CD14-positive monocyte (primary cell): ENCODE measurements around the gene MYL4. TPM values are rescaled to one million over a fixed set of nuclear protein-coding genes. Genes with fewer than 3 reads are reported as not detected.

Experiments
- DNase-seq, 3 donors: peaks; one replicate each; pipeline ENCODE4 v3.0.0-alpha.2; 2011 to 2022
- H2AFZ ChIP-seq: 2 replicates; pipeline ENCODE4 v1.6.0; 2012; ENCODE audit warnings: mild to moderate bottlenecking, low read depth, low read length, inconsistent platforms; ENCODE audit not compliant: insufficient read depth, poor library complexity, severe bottlenecking
- H3K27ac ChIP-seq, 2 donors: 1 replicate in 1 of 2; 2 replicates in 1 of 2; pipeline ENCODE4 v1.5.1; 2012 to 2013; ENCODE audit warnings: low read length in 2 of 2, control low read depth in 1 of 2, inconsistent platforms in 1 of 2, low read depth in 1 of 2, mild to moderate bottlenecking in 1 of 2
- H3K27me3 ChIP-seq, 2 donors: one replicate each; pipeline versions ENCODE4 v1.6.0 to v1.6.1; 2011 to 2013; ENCODE audit warnings: low read length in 2 of 2; ENCODE audit not compliant: control insufficient read depth in 2 of 2, insufficient read depth in 2 of 2
- H3K36me3 ChIP-seq, 2 donors: replicated peaks in 1 of 2; 1 replicate in 1 of 2; 2 replicates in 1 of 2; pipeline versions ENCODE4 v1.5.1 to v1.6.1; 2012 to 2013; ENCODE audit warnings: low read length in 2 of 2, control low read depth in 1 of 2, inconsistent platforms in 1 of 2, mild to moderate bottlenecking in 1 of 2; ENCODE audit not compliant: insufficient read depth in 2 of 2, control insufficient read depth in 1 of 2
- H3K4me1 ChIP-seq, 2 donors: 1 replicate in 1 of 2; 2 replicates in 1 of 2; pipeline versions ENCODE4 v1.5.1 to v1.6.1; 2012 to 2013; ENCODE audit warnings: low read length in 2 of 2, control low read depth in 1 of 2, inconsistent platforms in 1 of 2, mild to moderate bottlenecking in 1 of 2, moderate library complexity in 1 of 2; ENCODE audit not compliant: insufficient read depth in 2 of 2, control insufficient read depth in 1 of 2
- H3K4me2 ChIP-seq: replicated peaks from 2 replicates; pipeline ENCODE3; 2012; ENCODE audit warnings: low read length, moderate library complexity, mild to moderate bottlenecking; ENCODE audit not compliant: poor library complexity, severe bottlenecking; ENCODE audit errors: extremely low read depth
- H3K4me3 ChIP-seq, 3 experiments: fragments of 200-600 bp in 1 of 3; sonication (generic) in 1 of 3; replicated peaks in 1 of 3; 1 replicate in 2 of 3; 2 replicates in 1 of 3; pipeline ENCODE4 v1.5.1; 2011 to 2013; ENCODE audit warnings: low read length in 3 of 3, mild to moderate bottlenecking in 3 of 3, control low read depth in 2 of 3, low read depth in 2 of 3, inconsistent platforms in 1 of 3, moderate library complexity in 1 of 3
- H3K79me2 ChIP-seq: 2 replicates; pipeline ENCODE4 v1.6.0; 2012; ENCODE audit warnings: mild to moderate bottlenecking, control low read depth, inconsistent platforms, low read length, moderate library complexity; ENCODE audit not compliant: insufficient read depth
- H3K9ac ChIP-seq: 2 replicates; pipeline ENCODE4 v1.6.0; 2017; ENCODE audit warnings: low read length, mild to moderate bottlenecking; ENCODE audit not compliant: insufficient read depth, poor library complexity, severe bottlenecking
- H3K9me3 ChIP-seq, 2 donors: replicated peaks in 1 of 2; 1 replicate in 1 of 2; 2 replicates in 1 of 2; pipeline versions ENCODE4 v1.5.1 to v1.6.1; 2012 to 2013; ENCODE audit warnings: low read length in 2 of 2, control low read depth in 1 of 2; ENCODE audit not compliant: control insufficient read depth in 1 of 2, insufficient read depth in 1 of 2
- H4K20me1 ChIP-seq: 2 replicates; pipeline ENCODE4 v1.6.0; 2012; ENCODE audit warnings: mild to moderate bottlenecking, low read length, control low read depth, moderate library complexity; ENCODE audit not compliant: insufficient read depth
- H3K27ac Mint-ChIP-seq, 7 donors: one replicate each; pipeline ENCODE4 v1.8.0; 2020; ENCODE audit warnings: mild to moderate bottlenecking in 7 of 7, mixed read lengths in 7 of 7, moderate library complexity in 6 of 7, inconsistent platforms in 2 of 7
- H3K27me3 Mint-ChIP-seq, 3 donors: one replicate each; pipeline ENCODE4 v1.8.0; 2021 to 2022; ENCODE audit warnings: low read depth in 3 of 3, mild to moderate bottlenecking in 3 of 3, mixed read lengths in 3 of 3, moderate library complexity in 3 of 3, inconsistent platforms in 1 of 3
- H3K36me3 Mint-ChIP-seq, 2 donors: one replicate each; pipeline ENCODE4 v1.8.0; 2020; ENCODE audit warnings: mixed read lengths in 2 of 2, inconsistent platforms in 1 of 2, mild to moderate bottlenecking in 1 of 2
- H3K4me1 Mint-ChIP-seq: one replicate; pipeline ENCODE4 v1.8.0; 2020; ENCODE audit warnings: mild to moderate bottlenecking, mixed read lengths
- H3K4me3 Mint-ChIP-seq, 2 donors: one replicate each; pipeline ENCODE4 v1.8.0; 2020; ENCODE audit warnings: mild to moderate bottlenecking in 2 of 2, mixed read lengths in 2 of 2, moderate library complexity in 1 of 2
- H3K9me3 Mint-ChIP-seq, 7 donors: one replicate each; pipeline ENCODE4 v1.8.0; 2020 to 2022; ENCODE audit warnings: mixed read lengths in 7 of 7, mild to moderate bottlenecking in 6 of 7, moderate library complexity in 6 of 7, inconsistent platforms in 2 of 7
- WGBS: methylation state at CpG from one replicate; pipeline ENCODE4 v1.1.5; 2013; ENCODE audit warnings: missing lambda C conversion rate; ENCODE audit not compliant: insufficient coverage; 5-methylcytosine and 5-hydroxymethylcytosine counted together
- intact Hi-C, 2 donors: fragments of 100-400 bp; cut with micrococcal nuclease; formaldehyde crosslinking; loops; one replicate each; pipeline versions ENCODE4 v1.15.0 to v1.15.1; 2023
- polyA plus RNA-seq, 3 donors: library from polyadenylated mRNA; depleted of rRNA in 1 of 3; unstranded in 2 of 3; stranded (reverse) in 1 of 3; fragments of 300-500 nt in 2 of 3; fragments of >200 nt in 1 of 3; fragmentation: Illumina TruSeq in 2 of 3; gene quantifications; 1 replicate in 2 of 3; 2 replicates in 1 of 3; pipeline ENCODE4 v1.2.3, GENCODE V29; 2012 to 2021
- small RNA-seq: library from RNA; depleted of rRNA; stranded (forward); fragments of <200 nt; gene quantifications from one replicate; pipeline ENCODE3, GENCODE V24; 2012; ENCODE audit warnings: low read depth; ENCODE audit not compliant: insufficient read length
- TF ChIP-seq, protein P1 (sequence below): fragments of 200-600 bp; IDR thresholded peaks from one replicate; pipeline ENCODE4 v1.8.0; 2022; ENCODE audit warnings: antibody characterized with exemption, mild to moderate bottlenecking

The MYL4 gene
- polyA plus RNA-seq, 3 donors = 0.43 TPM; not detected in 2

GRCh38 chr17:47272491-47272890 is 63.3 kb downstream of the MYL4 start:
- DNase-seq = no peak
- TF ChIP-seq, protein P1, sequence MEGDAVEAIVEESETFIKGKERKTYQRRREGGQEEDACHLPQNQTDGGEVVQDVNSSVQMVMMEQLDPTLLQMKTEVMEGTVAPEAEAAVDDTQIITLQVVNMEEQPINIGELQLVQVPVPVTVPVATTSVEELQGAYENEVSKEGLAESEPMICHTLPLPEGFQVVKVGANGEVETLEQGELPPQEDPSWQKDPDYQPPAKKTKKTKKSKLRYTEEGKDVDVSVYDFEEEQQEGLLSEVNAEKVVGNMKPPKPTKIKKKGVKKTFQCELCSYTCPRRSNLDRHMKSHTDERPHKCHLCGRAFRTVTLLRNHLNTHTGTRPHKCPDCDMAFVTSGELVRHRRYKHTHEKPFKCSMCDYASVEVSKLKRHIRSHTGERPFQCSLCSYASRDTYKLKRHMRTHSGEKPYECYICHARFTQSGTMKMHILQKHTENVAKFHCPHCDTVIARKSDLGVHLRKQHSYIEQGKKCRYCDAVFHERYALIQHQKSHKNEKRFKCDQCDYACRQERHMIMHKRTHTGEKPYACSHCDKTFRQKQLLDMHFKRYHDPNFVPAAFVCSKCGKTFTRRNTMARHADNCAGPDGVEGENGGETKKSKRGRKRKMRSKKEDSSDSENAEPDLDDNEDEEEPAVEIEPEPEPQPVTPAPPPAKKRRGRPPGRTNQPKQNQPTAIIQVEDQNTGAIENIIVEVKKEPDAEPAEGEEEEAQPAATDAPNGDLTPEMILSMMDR = no peak
- Mint-ChIP-seq H3K4me1 (peaks cover 34% of the 10 kb centered on the region), H3K27ac (no peak overlapping the region), H3K27me3 (peaks cover 2 to 3% (median 3%) of the 10 kb centered on the region in 3 donors), H3K36me3 (peaks cover 0 to 3% of the 10 kb centered on the region in 2 donors), H3K9me3 (peaks cover 10 to 19% (median 15%) of the 10 kb centered on the region in 7 donors), H3K4me3 (no peak overlapping the region)
- Histone ChIP-seq H3K27ac (no peak overlapping the region), H3K36me3 (no peaks in the 10 kb centered on the region), H3K4me3 (no peak overlapping the region), H4K20me1 (no peaks in the 10 kb centered on the region), H3K27me3 (no peaks in the 10 kb centered on the region), H3K9me3 (peaks cover 12 to 20% of the 10 kb centered on the region in 2 donors), H3K79me2 (no peaks in the 10 kb centered on the region), H2AFZ (no peak overlapping the region), H3K9ac (no peak overlapping the region), H3K4me1 (peaks cover 27% of the 10 kb centered on the region in 2 donors), H3K4me2 (no peak overlapping the region)
- no CpG with 5 or more reads among the region's 1 CpG for WGBS
- intact Hi-C loops = no loop called here

DNA sequence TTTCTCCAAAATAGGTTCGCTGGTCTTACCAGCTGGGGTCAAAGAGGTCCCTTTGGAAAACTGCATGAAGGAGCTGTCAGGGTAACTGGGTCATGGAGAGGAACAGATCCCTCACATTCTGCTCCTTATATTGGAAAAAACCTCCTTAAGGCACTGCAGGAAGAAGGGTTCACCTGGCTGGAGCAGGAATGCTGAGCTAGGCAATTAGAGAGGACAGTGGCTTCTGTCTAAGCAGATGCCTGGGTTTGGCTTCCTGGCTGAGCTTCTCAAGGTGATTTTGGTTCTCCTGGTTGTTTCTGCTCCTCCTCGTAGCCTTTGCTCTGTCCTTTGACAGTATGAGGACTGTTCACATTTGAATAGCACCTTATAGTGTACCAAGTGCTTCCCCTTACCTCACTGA is 64.1 kb downstream of the MYL4 start:
- 80% methylated on average over 2 of the region's 2 CpGs for WGBS
- H3K4me2 ChIP-seq = no peak overlapping the region
- Mint-ChIP-seq H3K4me3 (no peak overlapping the region), H3K36me3 (no peaks in the 10 kb centered on the region), H3K4me1 (peaks cover 42% of the 10 kb centered on the region), H3K27me3 (peaks cover 2 to 3% (median 3%) of the 10 kb centered on the region in 3 donors), H3K27ac (no peak overlapping the region), H3K9me3 (peaks cover 8 to 15% (median 12%) of the 10 kb centered on the region in 7 donors)
- no peaks in the 10 kb centered on the region for H3K27me3 ChIP-seq
- peaks cover 34 to 35% of the 10 kb centered on the region in 2 donors for H3K4me1 ChIP-seq
- DNase-seq = no peak
- H2AFZ ChIP-seq = no peak overlapping the region
- H3K9me3 ChIP-seq = peaks cover 12 to 19% of the 10 kb centered on the region in 2 donors
- no peaks in the 10 kb centered on the region for H4K20me1 ChIP-seq
- no peaks in the 10 kb centered on the region for H3K79me2 ChIP-seq
- TF ChIP-seq, protein P1 = no peak
- no peak overlapping the region for H3K4me3 ChIP-seq
- H3K9ac ChIP-seq = no peak overlapping the region
- intact Hi-C loops = no loop called here
- no peak overlapping the region for H3K27ac ChIP-seq
- H3K36me3 ChIP-seq = no peaks in the 10 kb centered on the region

Small RNA genes within 50 kb of the gene (small RNA-seq; reads per million reads assigned to genes)
- not detected for gene RNU7-186P

Other genes starting within 250 kb of the MYL4 start
- not detected for gene RPRML, start 230.1 kb upstream of the MYL4 start, polyA plus RNA-seq
- 10 to 100 TPM; 19.7 to 52.0 (median 33.0) TPM for gene CDC27, start 20.1 kb upstream of the MYL4 start, polyA plus RNA-seq
- 1 to 10 TPM in 2 of 3 donors, under 1 TPM in 1; 0.01 to 1.6 (median 1.3) TPM for gene ITGB3, start 44.5 kb downstream of the MYL4 start, polyA plus RNA-seq
- gene EFCAB13, start 114.6 kb downstream of the MYL4 start, polyA plus RNA-seq = 1 to 10 TPM; 1.0 to 5.7 (median 3.5) TPM